H9 (cell line): Measurements from ENCODE around the gene DPYSL3. TPM values are rescaled to one million over a fixed set of nuclear protein-coding genes. Genes with fewer than 3 reads are reported as not detected.
A peak's percentile ranks its signal among the peaks of the same experiment; 100 is the strongest.

Source experiments
- DNase-seq: peaks from one replicate; pipeline ENCODE4 v3.0.0-alpha.2; 2017
- H2AFZ ChIP-seq: one replicate; pipeline ENCODE4 v1.6.1; 2013; ENCODE audit warnings: mild to moderate bottlenecking, low read length, control low read depth, moderate library complexity
- H2AK5ac ChIP-seq: 2 replicates; pipeline ENCODE4 v1.6.1; 2013; ENCODE audit warnings: low read length, control low read depth, mixed read lengths; ENCODE audit not compliant: insufficient read length
- H2BK120ac ChIP-seq: one replicate; pipeline ENCODE4 v1.6.1; 2013; ENCODE audit warnings: low read depth, mild to moderate bottlenecking, low read length, control low read depth, inconsistent platforms; ENCODE audit not compliant: poor library complexity, severe bottlenecking
- H2BK12ac ChIP-seq: 2 replicates; pipeline ENCODE4 v1.6.1; 2013; ENCODE audit warnings: low read length, control low read depth, mixed read lengths, low read depth; ENCODE audit not compliant: insufficient read length
- H2BK15ac ChIP-seq: 2 replicates; pipeline ENCODE4 v1.6.1; 2013; ENCODE audit warnings: low read depth, low read length, control low read depth
- H2BK20ac ChIP-seq: one replicate; pipeline ENCODE4 v1.6.1; 2013; ENCODE audit warnings: low read depth, mild to moderate bottlenecking, low read length, control low read depth, inconsistent platforms; ENCODE audit not compliant: poor library complexity, severe bottlenecking
- H2BK5ac ChIP-seq: 2 replicates; pipeline ENCODE4 v1.6.1; 2013; ENCODE audit warnings: low read length, control low read depth, mixed read lengths; ENCODE audit not compliant: insufficient read length
- H3K14ac ChIP-seq: 2 replicates; pipeline ENCODE4 v1.6.1; 2013; ENCODE audit warnings: low read length, control low read depth; ENCODE audit not compliant: insufficient read depth
- H3K18ac ChIP-seq: 2 replicates; pipeline ENCODE4 v1.6.1; 2013; ENCODE audit warnings: low read depth, mild to moderate bottlenecking, mixed read lengths, low read length, control low read depth; ENCODE audit not compliant: insufficient read length
- H3K23ac ChIP-seq: 2 replicates; pipeline ENCODE4 v1.6.1; 2013; ENCODE audit warnings: low read length, control low read depth, mixed read lengths, low read depth; ENCODE audit not compliant: insufficient read length
- H3K23me2 ChIP-seq: 2 replicates; pipeline ENCODE4 v1.6.1; 2013; ENCODE audit warnings: low read depth, mild to moderate bottlenecking, mixed read lengths, low read length, control low read depth; ENCODE audit not compliant: insufficient read length, poor library complexity, severe bottlenecking
- H3K27ac ChIP-seq: 2 replicates; pipeline ENCODE4 v1.5.1; 2013; ENCODE audit warnings: low read length, control low read depth, mixed read lengths, low read depth; ENCODE audit not compliant: insufficient read length
- H3K27me3 ChIP-seq: 2 replicates; pipeline ENCODE4 v1.6.1; 2013; ENCODE audit warnings: low read length, control low read depth, inconsistent platforms; ENCODE audit not compliant: insufficient read depth
- H3K4ac ChIP-seq: 2 replicates; pipeline ENCODE4 v1.6.1; 2013; ENCODE audit warnings: low read depth, mild to moderate bottlenecking, control low read depth, inconsistent platforms, low read length, moderate library complexity
- H3K4me1 ChIP-seq: 2 replicates; pipeline ENCODE4 v1.6.1; 2013; ENCODE audit warnings: low read length, control low read depth, inconsistent platforms; ENCODE audit not compliant: insufficient read depth
- H3K4me2 ChIP-seq: 2 replicates; pipeline ENCODE4 v1.6.1; 2013; ENCODE audit warnings: low read length, control low read depth, mixed read lengths; ENCODE audit not compliant: insufficient read length, insufficient read depth
- H3K56ac ChIP-seq: 2 replicates; pipeline ENCODE4 v1.6.1; 2013; ENCODE audit warnings: low read depth, mild to moderate bottlenecking, mixed read lengths, low read length, control low read depth; ENCODE audit not compliant: insufficient read length
- H3K79me1 ChIP-seq: 2 replicates; pipeline ENCODE4 v1.6.1; 2013; ENCODE audit warnings: low read depth, mild to moderate bottlenecking, moderate library complexity, low read length, control low read depth, inconsistent platforms; ENCODE audit not compliant: insufficient read depth, poor library complexity, severe bottlenecking
- H3K79me2 ChIP-seq: 2 replicates; pipeline ENCODE4 v1.6.1; 2013; ENCODE audit warnings: low read length, control low read depth, inconsistent platforms; ENCODE audit not compliant: insufficient read depth
- H3K9ac ChIP-seq: 2 replicates; pipeline ENCODE4 v1.6.1; 2013; ENCODE audit warnings: low read length, control low read depth, mixed read lengths; ENCODE audit not compliant: insufficient read length; ENCODE audit errors: extremely low read depth
- H3K9me3 ChIP-seq: one replicate; pipeline ENCODE4 v1.6.1; 2013; ENCODE audit warnings: low read depth, low read length, inconsistent platforms; ENCODE audit not compliant: control insufficient read depth
- H3T11ph ChIP-seq: one replicate; pipeline ENCODE4 v1.6.1; 2013; ENCODE audit warnings: mild to moderate bottlenecking, low read length, control low read depth, inconsistent platforms
- H4K20me1 ChIP-seq: one replicate; pipeline ENCODE4 v1.6.1; 2013; ENCODE audit not compliant: control insufficient read depth, insufficient read length, insufficient read depth
- H4K5ac ChIP-seq: 2 replicates; pipeline ENCODE4 v1.6.1; 2013; ENCODE audit warnings: low read depth, mild to moderate bottlenecking, mixed read lengths, low read length, control low read depth; ENCODE audit not compliant: insufficient read length
- H4K8ac ChIP-seq: replicated peaks from 2 replicates; pipeline ENCODE4 v1.6.1; 2013; ENCODE audit warnings: low read length, control low read depth, mixed read lengths, low read depth; ENCODE audit not compliant: insufficient read length
- H4K91ac ChIP-seq: 2 replicates; pipeline ENCODE4 v1.6.1; 2013; ENCODE audit warnings: low read depth, mild to moderate bottlenecking, moderate library complexity, mixed read lengths, low read length, control low read depth; ENCODE audit not compliant: insufficient read length
- H3K27ac Mint-ChIP-seq, 3 experiments: 2 replicates in 2 of 3; 3 replicates in 1 of 3; pipeline ENCODE4 v1.8.0; 2020 to 2021; ENCODE audit warnings: mixed read lengths in 3 of 3, mild to moderate bottlenecking in 1 of 3, moderate library complexity in 1 of 3
- H3K27me3 Mint-ChIP-seq: 2 replicates; pipeline ENCODE4 v1.8.0; 2021; ENCODE audit warnings: low read depth, mild to moderate bottlenecking, moderate library complexity, mixed read lengths
- H3K36me3 Mint-ChIP-seq, 3 experiments: 2 replicates in 2 of 3; 3 replicates in 1 of 3; pipeline ENCODE4 v1.8.0; 2020 to 2021; ENCODE audit warnings: low read depth in 3 of 3, mixed read lengths in 3 of 3; ENCODE audit not compliant: insufficient read depth in 1 of 3
- H3K4me1 Mint-ChIP-seq, 2 experiments: 2 replicates each; pipeline ENCODE4 v1.8.0; 2020; ENCODE audit warnings: mixed read lengths in 2 of 2
- H3K4me3 Mint-ChIP-seq, 2 experiments: 2 replicates in 1 of 2; 3 replicates in 1 of 2; pipeline ENCODE4 v1.8.0; 2020 to 2021; ENCODE audit warnings: mild to moderate bottlenecking in 2 of 2, mixed read lengths in 2 of 2, moderate library complexity in 1 of 2
- H3K9me3 Mint-ChIP-seq, 2 experiments: 2 replicates in 1 of 2; 3 replicates in 1 of 2; pipeline ENCODE4 v1.8.0; 2020; ENCODE audit warnings: mild to moderate bottlenecking in 2 of 2, mixed read lengths in 2 of 2, moderate library complexity in 1 of 2
- CTCF ChIP-seq: fragments of 200-600 bp; sonication (generic); conservative IDR thresholded peaks from 3 replicates; pipeline ENCODE4 v1.8.0; 2021; ENCODE audit warnings: antibody characterized with exemption, mild to moderate bottlenecking
- WGBS: extraction: QIAGEN DNeasy Blood & Tissue Kit; methylation state at CpG from one replicate; pipeline ENCODE4 v1.1.7; 2013; ENCODE audit warnings: missing lambda C conversion rate, low lambda C conversion rate, mixed read lengths; ENCODE audit not compliant: insufficient read length; ENCODE audit errors: extremely low coverage; 5-methylcytosine and 5-hydroxymethylcytosine counted together
- total RNA-seq: library from RNA; stranded (reverse); gene quantifications from 2 replicates; pipeline ENCODE4 v1.2.1, GENCODE V29; 2021

The DPYSL3 gene
- total RNA-seq, 1 experiment from 2014 or later: 515 TPM

- DNase-seq: no peak
- Histone ChIP-seq H3K9me3 (no peaks in the 10 kb centered on the region), H3K4me2 (no peak overlapping the region), H3K79me1 (no peaks in the 10 kb centered on the region), H3K14ac (no peak overlapping the region), H4K5ac (no peak overlapping the region), H2BK15ac (no peak overlapping the region), H3K27me3 (no peaks in the 10 kb centered on the region), H2BK5ac (no peak overlapping the region), H3K4ac (no peak overlapping the region), H3K27ac (no peak overlapping the region), H2BK12ac (no peak overlapping the region), H4K91ac (no peak overlapping the region), H3K79me2 (no peaks in the 10 kb centered on the region), H3T11ph (no peak overlapping the region), H3K18ac (no peak overlapping the region), H3K56ac (no peak overlapping the region), H2BK120ac (no peak overlapping the region), H3K23ac (no peak overlapping the region), H3K23me2 (no peaks in the 10 kb centered on the region), H2BK20ac (no peak overlapping the region), H2AK5ac (no peak overlapping the region), H4K8ac (no peak overlapping the region), H2AFZ (no peak overlapping the region), H3K9ac (no peak overlapping the region), H3K4me1 (no peaks in the 10 kb centered on the region), H4K20me1 (no peaks in the 10 kb centered on the region)
- Mint-ChIP-seq H3K9me3 (no peaks in the 10 kb centered on the region), H3K4me3 (no peak overlapping the region), H3K36me3 (peaks cover 78 to 97% (median 95%) of the 10 kb centered on the region in 3 experiments), H3K27me3 (no peaks in the 10 kb centered on the region), H3K4me1 (no peaks in the 10 kb centered on the region), H3K27ac (peak overlapping the region; percentile 71 to 83 (median 73); a peak in 6 of 7 replicates)
- TF ChIP-seq CTCF: no peak
- WGBS: no CpG with 5 or more reads among the region's 15 CpGs
Observed at GRCh38 chr5:147403651-147404640, 105.9 kb downstream of the DPYSL3 start.
